SK-MEL-5 (cell line): ENCODE data around the gene COL24A1. TPM values are rescaled to one million over a fixed set of nuclear protein-coding genes. Genes with fewer than 3 reads are reported as not detected.

Experiments
- DNase-seq: peaks from one replicate; pipeline ENCODE4 v3.0.0-alpha.2; 2016; ENCODE audit warnings: low read depth, low spot score
- in situ Hi-C: cut with HindIII; loops from 2 replicates; pipeline ENCODE4 v1.10.0; 2016; ENCODE audit warnings: low sequenced_read_pairs, high pct_unique_total_duplicates, low pct_unique_long_range_greater_than_20kb
- polyA plus RNA-seq, 2 experiments: library from polyadenylated mRNA; depleted of rRNA; stranded (reverse); fragments of >200 nt; gene quantifications; 2 replicates each; pipeline ENCODE4 v1.2.3, GENCODE V29; 2015
- total RNA-seq: library from RNA; depleted of rRNA; stranded (reverse); fragments of >200 nt; shearing (Covaris generic); gene quantifications from 2 replicates; pipeline ENCODE4 v1.2.3, GENCODE V29; 2014; rRNA removed

COL24A1 gene
- total RNA-seq, result not detected in 2 replicates
- polyA plus RNA-seq (2015; cell fraction: cytosol; rRNA removed), result not detected in 2 replicates
- polyA plus RNA-seq (2015; cell fraction: nucleus; rRNA removed), result not detected in 2 replicates

DNA sequence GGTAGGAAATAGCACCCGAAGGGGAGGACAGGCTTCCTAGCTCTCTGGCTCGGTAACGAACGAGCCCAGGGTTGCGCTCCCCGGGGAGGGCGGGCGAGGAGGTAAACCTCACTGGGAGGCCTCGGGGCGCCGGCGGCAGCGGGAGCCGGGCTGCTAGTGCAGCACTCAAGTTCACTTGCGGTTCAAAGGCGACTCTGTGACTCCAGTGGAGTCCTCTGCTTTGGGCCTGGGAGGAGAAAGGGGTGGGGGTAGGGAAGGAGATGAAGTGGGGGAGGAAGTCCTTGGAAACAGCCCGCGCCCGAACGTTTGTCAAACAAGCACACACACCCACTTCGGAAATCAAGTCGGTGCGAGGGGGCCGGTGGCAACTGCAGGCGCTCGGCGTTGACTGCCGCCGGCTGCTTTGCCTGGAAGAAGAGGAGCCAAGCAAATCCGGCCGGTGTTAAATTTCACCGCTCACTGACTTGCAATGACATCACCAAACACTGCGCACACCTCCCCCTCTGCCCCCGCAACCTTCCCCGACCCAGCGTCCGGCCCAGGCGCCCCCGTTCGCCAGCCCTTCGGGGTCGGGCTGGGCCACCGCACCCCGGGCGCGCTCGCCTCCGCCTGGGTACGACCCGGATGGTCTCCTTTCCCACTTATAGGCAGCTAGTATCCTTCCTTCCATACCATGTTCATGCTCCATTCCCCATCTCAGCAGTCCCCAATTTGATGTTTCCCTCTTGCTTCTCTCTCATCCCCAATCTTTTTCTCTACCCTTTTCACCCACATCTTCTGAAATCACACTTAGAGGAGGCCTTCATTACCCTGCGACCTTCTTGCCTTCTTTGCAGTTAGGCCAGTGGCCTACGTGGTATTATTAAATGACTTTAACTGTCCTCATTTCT lies at the start of gene COL24A1:
COL24A1 (minus strand) TSS at position 207 of the 890 bp plus-strand sequence. CDS start 376 bp downstream, outside the sequence.
- in situ Hi-C loops, result no loop called here
- DNase-seq, result no peak

DNA sequence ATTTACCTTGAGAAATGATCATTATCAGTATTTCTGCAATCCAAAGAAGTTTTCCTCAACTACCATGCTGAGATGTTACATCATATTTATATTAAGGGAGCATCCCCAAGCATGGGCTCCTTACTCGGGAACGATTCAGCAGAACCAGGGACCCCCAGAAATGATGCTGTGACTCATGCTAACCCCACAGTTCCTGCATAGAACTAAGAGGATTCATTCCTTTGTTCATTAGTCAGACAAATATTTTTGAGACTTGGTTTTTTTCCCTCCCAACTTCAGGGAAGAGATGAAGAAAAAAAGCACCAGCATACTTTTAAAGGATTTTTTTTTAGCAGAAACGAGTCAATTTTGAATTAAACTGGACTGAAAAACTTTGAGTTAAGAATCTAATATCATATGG lies 49.2 kb upstream of the COL24A1 start:
- DNase-seq, result no peak
- in situ Hi-C loops, result no loop called here

GRCh38 chr1:86202552-86203340 lies 46.2 kb upstream of the COL24A1 start:
- no peak for DNase-seq
- in situ Hi-C loops, result no loop called here

GRCh38 chr1:86201311-86201710 lies 44.7 kb upstream of the COL24A1 start:
- in situ Hi-C loops, result no loop called here

DNA sequence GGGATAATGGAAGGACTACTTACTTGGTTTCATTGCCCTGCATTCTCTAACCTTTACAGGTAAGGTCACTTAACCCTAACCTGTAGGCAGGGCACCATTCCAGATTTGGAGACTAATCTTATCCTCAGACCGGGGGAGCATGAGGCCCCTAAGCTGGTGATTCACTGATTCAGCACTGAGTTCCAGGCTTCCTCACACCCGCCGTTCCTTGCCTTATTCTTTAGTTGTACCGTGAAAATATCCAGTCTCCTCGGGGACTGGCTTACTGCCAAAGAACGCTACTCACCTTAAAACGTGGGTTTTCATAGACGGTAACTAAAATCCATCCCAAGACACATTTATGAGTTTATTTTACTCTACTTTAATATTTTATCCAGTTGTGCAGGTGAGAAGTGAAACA lies 44.3 kb upstream of the COL24A1 start:
- in situ Hi-C loops, result no loop called here
- no peak for DNase-seq

More at GRCh38 chr1:86201311-86201710, 44.7 kb upstream of the COL24A1 start:
- no peak for DNase-seq

DNA sequence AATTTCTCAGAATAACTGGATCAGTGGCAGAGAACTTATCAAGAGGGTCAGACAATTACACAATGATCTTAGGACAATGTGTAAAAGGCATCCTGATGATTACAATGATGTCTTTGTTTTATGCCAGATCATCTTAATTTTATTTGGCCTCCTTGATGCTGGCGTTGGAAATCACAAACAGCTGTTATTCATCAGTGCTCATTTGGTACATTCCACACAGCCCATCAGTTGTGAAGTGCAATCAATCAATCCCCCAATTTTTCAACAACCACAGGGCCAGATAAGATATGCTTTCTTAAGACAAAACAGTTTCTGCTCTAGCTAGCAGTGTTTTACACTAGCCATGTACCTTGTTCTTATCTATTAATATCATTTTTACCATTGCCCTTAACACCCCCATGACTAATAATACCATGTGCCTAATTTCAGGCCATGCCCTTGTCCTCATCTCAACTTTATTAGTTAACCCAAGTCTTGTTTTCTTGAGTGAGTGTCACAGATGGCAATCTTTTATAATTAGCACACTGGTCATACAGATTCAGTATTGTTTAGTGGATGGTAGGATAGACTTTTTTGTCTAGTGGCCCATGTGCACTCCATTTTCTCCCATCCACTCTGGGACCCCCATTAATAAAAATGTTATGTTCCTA lies 40.8 kb upstream of the COL24A1 start:
- DNase-seq, result no peak
- in situ Hi-C loops, result no loop called here

GRCh38 chr1:86195281-86195680 lies 38.7 kb upstream of the COL24A1 start:
- no peak for DNase-seq
- in situ Hi-C loops, result no loop called here

- in situ Hi-C loops, result no loop called here
- DNase-seq, result no peak
These were observed 38.0 kb upstream of the COL24A1 start for GRCh38 chr1:86194491-86195034.

DNA sequence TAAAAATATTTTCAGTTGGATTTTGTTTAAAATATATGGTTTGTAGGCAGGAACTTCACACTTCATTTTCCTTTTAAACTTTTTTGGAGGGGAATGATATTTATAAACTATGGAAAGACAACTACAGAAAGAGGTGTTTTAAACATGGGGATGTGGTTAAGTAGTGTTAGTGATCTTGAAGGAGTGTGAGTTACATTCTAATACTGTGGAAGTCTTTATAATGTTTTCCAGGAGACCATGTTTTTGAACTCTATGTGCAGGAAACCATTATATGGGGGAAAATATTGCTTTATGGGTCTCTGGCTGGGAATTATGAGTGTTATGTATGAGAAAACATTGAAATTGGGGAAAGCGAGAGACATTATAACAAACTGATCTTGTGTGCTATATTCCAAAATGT lies 35.8 kb upstream of the COL24A1 start:
- DNase-seq, result no peak
- in situ Hi-C loops, result no loop called here

- no peak for DNase-seq
- in situ Hi-C loops, result no loop called here
These were observed 35.4 kb upstream of the COL24A1 start for GRCh38 chr1:86191958-86192357.

DNA sequence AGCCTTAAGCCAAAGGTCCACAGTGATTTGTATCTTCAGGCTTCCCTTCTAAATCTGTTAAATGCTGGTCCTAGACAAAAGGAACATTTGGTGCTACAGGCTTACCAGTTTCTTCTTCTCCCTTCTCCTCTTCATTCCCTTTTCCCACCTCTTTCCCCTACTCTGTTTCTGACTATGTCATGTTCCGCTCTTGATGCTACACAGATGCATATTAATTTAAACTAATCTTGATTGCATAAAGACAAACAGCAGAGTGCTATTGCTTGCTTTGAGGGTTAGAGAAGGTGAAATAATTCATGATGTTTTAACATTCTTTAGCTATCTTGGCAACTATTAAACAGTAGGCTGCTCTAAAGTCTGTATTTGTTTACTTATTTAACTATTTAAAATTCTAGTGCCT lies 34.3 kb upstream of the COL24A1 start:
- in situ Hi-C loops, result no loop called here
- DNase-seq, result no peak

- in situ Hi-C loops, result no loop called here
- DNase-seq, result no peak
These were observed 27.9 kb upstream of the COL24A1 start for GRCh38 chr1:86184426-86184825.

GRCh38 chr1:86183810-86184209 lies 27.2 kb upstream of the COL24A1 start:
- DNase-seq, result no peak
- in situ Hi-C loops, result no loop called here

- in situ Hi-C loops, result no loop called here
- DNase-seq, result no peak
These were observed 19.7 kb upstream of the COL24A1 start for GRCh38 chr1:86176226-86176625.

- in situ Hi-C loops, result no loop called here
- no peak for DNase-seq
These were observed 19.2 kb upstream of the COL24A1 start for GRCh38 chr1:86175756-86176155.

DNA sequence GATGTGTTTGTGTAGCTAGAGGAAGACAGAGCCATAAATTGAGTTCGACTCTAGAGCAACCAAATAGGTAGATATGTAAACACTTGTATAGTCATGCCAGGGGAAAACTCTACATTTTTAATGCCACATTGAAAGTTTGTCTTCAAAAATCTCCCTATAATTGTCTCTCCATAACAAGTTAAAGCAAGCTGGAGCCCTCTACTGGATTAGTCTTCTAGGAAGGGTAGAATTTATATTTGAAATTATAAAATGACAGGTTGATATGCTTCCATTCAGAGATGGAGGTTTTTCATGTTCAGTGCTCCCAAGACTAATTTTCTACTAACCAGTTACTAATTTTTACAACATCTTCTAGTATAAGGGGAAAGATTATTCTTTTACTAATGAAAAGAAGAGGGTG lies 13.1 kb upstream of the COL24A1 start:
- DNase-seq, result peak; percentile 12

GRCh38 chr1:86159800-86160199 lies 3.2 kb upstream of the COL24A1 start:
- in situ Hi-C loops, result no loop called here
- no peak for DNase-seq

More for the DNA sequence above, 13.1 kb upstream of the COL24A1 start:
- in situ Hi-C loops, result no loop called here
